HG03521 (cell line): ENCODE data around the gene ALG12.
A peak's percentile ranks its signal among the peaks of the same experiment; 100 is the strongest.

Experiments used
- ATAC-seq: cut with Tn5 transposase; IDR thresholded peaks from one replicate; pipeline ENCODE4 v1.9.1; 2021; ENCODE audit warnings: mild to moderate bottlenecking, moderate library complexity; ENCODE audit not compliant: unreplicated experiment

Gene ALG12

GRCh38 chr22:49933236-49934159 lies 15.3 kb upstream of the ALG12 start:
- ATAC-seq, result no peak

GRCh38 chr22:49930596-49931412 lies 12.6 kb upstream of the ALG12 start:
- ATAC-seq, result no peak

- ATAC-seq, result no peak
Observed at GRCh38 chr22:49929994-49930575, 11.8 kb upstream of the ALG12 start.

- ATAC-seq, result no peak
Observed at GRCh38 chr22:49929211-49929979, 11.2 kb upstream of the ALG12 start.

GRCh38 chr22:49928555-49929210 lies 10.4 kb upstream of the ALG12 start:
- ATAC-seq, result no peak

GRCh38 chr22:49928185-49928495 lies 9.9 kb upstream of the ALG12 start:
- no peak for ATAC-seq

DNA sequence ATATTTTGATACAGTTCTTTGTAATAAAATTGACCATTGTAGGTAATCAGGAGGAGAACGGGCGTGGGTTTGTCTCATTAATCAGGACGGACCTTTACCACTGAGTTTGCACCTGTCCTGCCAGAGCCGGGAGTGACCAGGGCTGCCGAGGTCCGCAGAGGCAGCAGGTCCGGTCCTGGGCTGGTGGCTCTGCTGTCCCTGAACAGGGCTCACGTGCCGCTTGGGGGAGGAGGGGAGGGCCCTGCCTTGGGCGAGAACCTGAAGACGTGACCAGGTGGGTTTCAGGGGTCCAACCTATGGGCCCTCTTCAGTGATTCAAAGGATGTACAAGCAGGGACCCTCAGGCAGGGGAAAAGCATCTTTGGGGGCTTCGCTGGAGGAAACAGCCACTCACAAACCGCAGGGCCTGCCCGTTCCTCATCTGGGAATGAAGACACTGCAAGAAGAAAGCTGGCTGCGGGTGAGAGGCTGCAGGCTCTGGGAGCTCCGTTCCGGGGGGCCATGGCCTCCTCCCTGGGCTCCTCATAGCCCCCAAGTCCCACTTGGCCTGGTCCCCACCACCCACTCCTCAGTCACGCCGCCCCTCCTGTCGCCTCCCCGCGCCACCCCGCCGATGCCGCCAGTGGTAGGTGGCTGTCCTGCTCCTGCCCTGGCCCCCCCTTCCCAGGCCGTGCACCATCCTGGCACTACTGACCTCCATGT lies 9.4 kb upstream of the ALG12 start:
- no peak for ATAC-seq

DNA sequence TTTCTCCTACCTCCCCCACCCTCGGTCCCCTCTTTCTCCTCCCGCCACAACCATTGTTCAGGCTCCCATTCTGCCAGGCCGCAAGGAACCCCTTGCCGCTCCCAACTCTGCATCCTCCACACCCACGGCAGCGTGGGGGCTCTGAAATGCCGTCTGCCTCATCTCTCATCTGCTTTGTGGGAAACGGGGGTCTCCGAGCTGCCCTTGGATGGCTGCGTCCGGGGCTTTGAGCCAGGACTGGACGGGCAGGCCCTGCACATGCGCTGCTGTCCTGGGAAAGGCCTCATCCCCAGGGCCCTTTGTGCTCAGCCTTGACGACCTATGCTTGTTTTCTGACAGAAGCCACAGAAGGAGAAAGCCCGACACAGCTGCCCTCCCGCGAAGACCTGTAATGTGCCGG lies 8.7 kb upstream of the ALG12 start:
- no peak for ATAC-seq

- no peak for ATAC-seq
Observed at GRCh38 chr22:49925525-49926128, 7.4 kb upstream of the ALG12 start.

- ATAC-seq, result no peak
Observed at GRCh38 chr22:49924113-49924833, 6.0 kb upstream of the ALG12 start.

DNA sequence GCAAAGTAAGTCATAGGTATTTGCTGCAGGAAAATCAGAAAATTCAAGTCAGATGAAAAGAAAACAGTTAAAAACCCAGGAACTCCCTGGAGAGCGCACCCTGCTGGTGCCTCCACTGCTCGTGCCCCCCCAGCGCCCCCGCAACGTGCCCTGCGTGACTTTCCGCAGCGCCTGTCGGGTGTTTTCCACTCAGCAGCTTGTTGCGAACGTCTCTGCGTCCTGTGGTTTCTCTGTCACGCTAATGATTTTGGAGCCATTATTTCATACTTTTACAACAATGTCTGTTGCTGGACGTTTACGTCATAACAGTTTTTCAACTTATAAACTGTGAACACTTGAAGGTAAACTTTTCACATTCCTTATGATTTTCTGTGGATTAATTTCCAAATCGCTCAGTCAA lies 5.2 kb upstream of the ALG12 start:
- no peak for ATAC-seq

DNA sequence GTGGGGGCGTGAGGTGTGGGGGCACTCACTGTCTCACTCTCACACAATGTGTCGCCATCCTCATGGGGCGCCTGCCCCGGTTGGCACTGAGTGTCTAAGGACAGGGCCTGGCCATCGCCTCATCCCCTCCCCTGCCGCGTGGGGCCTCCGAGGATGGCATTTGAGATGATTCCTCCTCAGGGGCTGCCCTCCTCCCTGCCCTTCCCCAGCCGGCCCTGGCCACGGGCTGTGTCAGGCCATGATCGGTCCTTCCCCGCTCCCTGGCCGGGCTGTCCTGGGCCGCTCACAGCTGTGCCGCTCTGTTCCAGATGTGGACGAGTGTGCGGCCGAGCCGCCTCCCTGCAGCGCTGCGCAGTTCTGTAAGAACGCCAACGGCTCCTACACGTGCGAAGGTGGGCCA lies 4.7 kb upstream of the ALG12 start:
- ATAC-seq, result no peak

- ATAC-seq, result no peak
Observed at GRCh38 chr22:49922484-49922883, 4.2 kb upstream of the ALG12 start.

DNA sequence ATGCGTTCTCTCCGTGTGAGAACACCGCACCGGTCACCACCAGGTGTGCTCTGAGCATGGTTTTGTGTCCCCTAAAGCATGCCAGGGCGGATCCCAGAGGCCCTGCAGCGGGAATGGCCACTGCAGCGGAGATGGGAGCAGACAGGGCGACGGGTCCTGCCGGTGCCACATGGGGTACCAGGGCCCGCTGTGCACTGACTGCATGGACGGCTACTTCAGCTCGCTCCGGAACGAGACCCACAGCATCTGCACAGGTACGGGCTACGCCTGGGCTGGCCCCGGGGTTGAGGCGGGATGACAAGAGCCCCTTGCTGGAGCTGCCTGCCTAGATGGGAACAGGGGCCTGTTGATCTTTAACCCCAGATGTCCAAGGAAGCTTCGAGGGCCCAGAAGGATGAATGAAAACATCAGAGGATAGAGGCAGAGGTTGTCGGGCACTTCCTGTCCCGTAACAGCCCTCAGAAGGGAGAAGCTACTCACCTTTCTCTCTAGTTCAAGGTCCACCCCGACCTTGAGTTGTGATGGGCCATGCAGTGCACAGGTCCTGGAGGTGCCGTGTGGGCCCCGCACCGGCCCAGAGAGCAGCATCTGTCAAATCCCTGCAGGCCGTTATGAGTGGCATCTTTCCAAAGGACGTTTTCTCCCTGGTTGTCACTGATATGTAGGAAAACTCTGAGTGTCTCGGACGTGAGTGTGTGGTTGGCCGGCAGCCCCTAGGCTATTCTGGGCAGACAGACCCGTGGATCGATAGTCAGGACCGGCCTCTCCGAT lies 3.5 kb upstream of the ALG12 start:
- no peak for ATAC-seq

DNA sequence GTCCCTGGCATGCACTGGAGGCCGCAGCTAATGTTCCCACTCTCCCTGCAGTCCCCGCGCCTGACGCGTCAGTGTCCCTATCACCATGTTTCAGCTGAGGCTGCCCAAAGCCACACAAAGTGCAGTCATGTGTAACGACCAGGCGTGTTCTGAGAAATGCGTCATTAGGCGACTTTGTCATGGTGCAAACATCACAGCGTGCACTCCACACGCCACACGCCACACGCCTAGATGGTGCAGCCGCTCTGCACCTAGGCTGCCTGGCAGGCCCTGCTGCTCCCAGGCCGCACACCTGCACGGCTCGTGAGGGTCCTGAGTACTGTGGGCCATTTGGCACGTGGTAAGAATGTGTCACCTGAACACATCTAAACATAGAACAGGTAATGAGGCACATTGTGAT lies 2.6 kb upstream of the ALG12 start:
- no peak for ATAC-seq

- ATAC-seq, result peak; percentile 1
Observed at GRCh38 chr22:49918911-49919881, 958 bp upstream of the ALG12 start.

GRCh38 chr22:49916831-49917230 lies 1.4 kb downstream of the ALG12 start:
- ATAC-seq, result no peak
